RWPE1 (cell line): ENCODE data around the gene PDE4A.

Experiments
- CTCF ChIA-PET: fragments of 350-600 bp; sonication (Branson Sonifier 250); formaldehyde crosslinking; extraction: SDS; loops from one replicate; lab custom pipeline; 2021; lab: Yijun Ruan, JAX
- POLR2A ChIA-PET: fragments of 400-600 bp; formaldehyde crosslinking; extraction: SDS; loops from one replicate; lab custom pipeline; 2020; ENCODE audit warnings: antibody characterized with exemption; ENCODE audit not compliant: low non-redundant PET; lab: Yijun Ruan, JAX
- DNase-seq: peaks from one replicate; pipeline ENCODE4 v3.0.0; 2012; ENCODE audit warnings: low spot score
- H3K27ac ChIP-seq: fragments of 450-650 bp; 2 replicates; pipeline ENCODE4 v1.5.1; 2017
- TF ChIP-seq, protein P1 (sequence below): fragments of 450-650 bp; conservative IDR thresholded peaks from 2 replicates; pipeline ENCODE4 v1.5.1; 2017; ENCODE audit warnings: low read depth, mild to moderate bottlenecking

The PDE4A gene

DNA sequence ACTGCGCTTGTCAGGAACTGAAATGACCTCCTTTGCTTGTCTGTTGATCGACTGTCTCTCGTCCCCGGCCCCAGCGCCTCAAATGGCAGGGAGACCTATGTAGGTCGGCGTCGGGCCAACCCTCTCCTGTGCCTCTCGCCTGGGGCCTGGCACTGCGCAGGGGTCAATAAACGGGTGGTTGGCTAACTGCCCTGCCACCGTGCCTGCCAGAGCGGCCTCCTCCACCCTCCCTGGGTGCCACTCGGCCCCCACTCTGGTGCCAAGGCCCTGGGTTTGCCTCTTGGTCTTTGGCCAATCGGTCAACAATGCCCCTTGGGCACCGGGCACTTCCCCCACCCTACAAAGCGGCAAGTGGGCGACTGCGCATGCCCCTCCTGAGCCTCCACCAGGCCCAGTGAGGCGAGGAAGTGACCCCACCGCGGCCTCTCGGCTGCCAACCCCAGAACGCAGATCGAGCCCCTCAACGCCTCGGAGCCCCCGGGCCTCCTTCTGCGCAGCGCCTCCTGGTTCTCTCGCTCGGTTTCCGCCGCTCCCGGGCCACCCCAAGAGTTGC is 81.7 kb downstream of the PDE4A start:
- ChIA-PET POLR2A (no interaction called here), CTCF (interaction anchor here (0.6 kb wide), 1 partner anchor 11 kb away, joined by 5 read pairs; no protein-coding TSS in a partner anchor)
- DNase-seq, result peak; percentile 45
- TF ChIP-seq, protein P1, sequence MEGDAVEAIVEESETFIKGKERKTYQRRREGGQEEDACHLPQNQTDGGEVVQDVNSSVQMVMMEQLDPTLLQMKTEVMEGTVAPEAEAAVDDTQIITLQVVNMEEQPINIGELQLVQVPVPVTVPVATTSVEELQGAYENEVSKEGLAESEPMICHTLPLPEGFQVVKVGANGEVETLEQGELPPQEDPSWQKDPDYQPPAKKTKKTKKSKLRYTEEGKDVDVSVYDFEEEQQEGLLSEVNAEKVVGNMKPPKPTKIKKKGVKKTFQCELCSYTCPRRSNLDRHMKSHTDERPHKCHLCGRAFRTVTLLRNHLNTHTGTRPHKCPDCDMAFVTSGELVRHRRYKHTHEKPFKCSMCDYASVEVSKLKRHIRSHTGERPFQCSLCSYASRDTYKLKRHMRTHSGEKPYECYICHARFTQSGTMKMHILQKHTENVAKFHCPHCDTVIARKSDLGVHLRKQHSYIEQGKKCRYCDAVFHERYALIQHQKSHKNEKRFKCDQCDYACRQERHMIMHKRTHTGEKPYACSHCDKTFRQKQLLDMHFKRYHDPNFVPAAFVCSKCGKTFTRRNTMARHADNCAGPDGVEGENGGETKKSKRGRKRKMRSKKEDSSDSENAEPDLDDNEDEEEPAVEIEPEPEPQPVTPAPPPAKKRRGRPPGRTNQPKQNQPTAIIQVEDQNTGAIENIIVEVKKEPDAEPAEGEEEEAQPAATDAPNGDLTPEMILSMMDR, result no peak
- H3K27ac ChIP-seq, result peak overlapping the region; percentile 94

DNA sequence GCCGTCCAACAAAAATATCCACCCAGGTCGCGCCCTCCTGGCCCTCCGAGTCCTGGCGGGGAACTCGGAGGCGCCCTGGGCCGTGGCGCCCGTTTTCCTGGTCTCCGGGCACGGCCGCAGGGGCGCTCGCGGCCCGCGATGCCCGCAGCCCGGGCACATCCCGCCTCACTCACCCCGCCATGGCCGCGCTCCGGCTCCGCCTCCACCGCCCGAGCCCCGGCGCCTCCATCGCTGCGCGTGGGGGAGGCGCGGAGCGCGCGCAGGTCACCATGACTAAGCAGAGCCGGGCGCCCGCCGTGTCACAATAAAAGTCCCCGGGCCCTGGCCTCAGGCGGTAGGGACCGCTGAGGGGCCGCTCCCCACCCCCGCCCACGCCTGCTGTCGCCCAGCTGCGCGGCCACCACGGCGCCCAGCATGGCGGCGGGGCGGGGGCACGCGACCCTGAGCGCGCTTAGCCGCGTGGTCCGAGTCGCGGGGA is 82.2 kb downstream of the PDE4A start:
- peak; percentile 89 for DNase-seq
- peak overlapping the region; percentile 94 for H3K27ac ChIP-seq
- CTCF ChIA-PET, result no interaction called here
- POLR2A ChIA-PET, result no interaction called here
- TF ChIP-seq, protein P1, result no peak

DNA sequence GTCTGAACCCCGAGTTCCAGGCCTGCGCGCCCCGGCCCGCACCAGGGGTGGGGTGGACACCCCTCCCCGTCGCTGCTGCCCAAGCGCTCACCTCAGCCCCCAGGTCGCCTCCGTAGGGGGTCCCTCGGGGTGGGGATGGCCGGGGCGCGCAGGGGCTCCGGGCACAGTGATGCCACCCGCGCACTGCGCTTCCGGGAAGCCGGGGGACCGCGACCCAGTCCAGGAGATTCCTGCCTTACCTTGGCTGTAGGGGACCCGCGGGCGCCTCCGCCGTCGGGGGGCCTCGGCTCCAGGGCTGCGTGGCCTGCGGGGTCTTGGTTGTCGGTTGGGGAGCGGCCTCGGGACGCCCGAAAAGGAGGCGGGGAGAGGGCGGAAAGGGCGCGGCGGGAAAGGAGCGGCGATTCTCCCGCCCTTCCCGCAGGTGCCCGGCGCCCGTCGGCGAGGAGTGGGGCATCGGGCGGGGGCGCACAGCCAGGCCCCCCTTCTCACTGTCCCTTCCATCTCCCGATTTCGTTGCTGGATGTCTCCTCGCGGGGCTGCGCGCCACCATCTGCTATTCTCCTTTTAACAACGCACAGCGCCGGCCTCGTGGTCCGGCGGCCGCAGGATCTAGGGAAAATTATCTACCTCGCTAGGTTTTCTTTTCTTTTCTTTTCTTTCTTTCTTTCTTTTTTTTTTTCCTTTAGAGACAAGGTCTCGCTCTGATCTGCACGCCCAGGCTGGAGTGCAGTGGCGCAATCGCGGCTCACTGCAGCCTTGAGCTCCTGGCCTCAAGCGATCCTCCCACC is 82.9 kb downstream of the PDE4A start, which contains the start of gene KEAP1:
KEAP1 (minus strand) TSS at position 355 of the 788 bp plus-strand sequence. CDS start 3,323 bp downstream, outside the sequence.
- ChIA-PET POLR2A (interaction anchor here (0.7 to 1.0 kb wide), 2 partner anchors 9 to 14 kb away, joined by 3 to 7 read pairs; partner anchors contain the start of gene S1PR5), CTCF (interaction anchor here (0.7 kb wide), 1 partner anchor 170 kb away, joined by 4 read pairs; no protein-coding TSS in a partner anchor)
- no peak for DNase-seq
- TF ChIP-seq, protein P1, result no peak
- H3K27ac ChIP-seq, result peak within 1 kb of the TSS; percentile 94

DNA sequence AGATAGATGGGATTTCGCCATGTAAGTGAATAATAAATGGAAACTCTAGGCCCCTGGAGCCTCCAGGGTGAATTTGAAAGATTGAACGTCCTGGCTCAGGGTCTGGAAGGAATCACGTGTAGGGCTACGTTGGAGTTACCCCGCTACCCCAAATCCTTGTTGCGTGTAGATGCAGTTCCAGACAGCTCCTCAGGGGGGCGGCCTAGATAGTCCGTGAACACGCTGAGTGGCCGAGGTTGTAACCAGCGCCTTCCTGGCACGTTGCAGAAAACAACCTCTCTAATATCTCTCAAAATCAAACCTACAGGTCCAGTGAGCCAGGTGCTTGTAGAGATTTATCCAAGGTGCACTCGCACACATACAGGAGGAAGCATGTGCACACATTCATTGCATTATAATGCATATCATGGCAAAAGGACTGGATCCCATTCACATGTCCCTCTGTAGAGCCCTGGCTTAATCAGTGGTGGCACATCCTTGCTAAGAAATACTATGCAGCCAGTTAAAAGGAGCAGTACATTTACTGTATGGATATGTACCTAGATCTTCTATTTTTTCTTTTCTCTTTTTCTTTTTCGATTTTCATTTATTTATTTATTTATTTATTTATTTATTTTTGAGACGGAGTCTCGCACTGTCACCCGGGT is 85.4 kb downstream of the PDE4A start:
- POLR2A ChIA-PET, result no interaction called here
- TF ChIP-seq, protein P1, result peak; percentile 88

DNA sequence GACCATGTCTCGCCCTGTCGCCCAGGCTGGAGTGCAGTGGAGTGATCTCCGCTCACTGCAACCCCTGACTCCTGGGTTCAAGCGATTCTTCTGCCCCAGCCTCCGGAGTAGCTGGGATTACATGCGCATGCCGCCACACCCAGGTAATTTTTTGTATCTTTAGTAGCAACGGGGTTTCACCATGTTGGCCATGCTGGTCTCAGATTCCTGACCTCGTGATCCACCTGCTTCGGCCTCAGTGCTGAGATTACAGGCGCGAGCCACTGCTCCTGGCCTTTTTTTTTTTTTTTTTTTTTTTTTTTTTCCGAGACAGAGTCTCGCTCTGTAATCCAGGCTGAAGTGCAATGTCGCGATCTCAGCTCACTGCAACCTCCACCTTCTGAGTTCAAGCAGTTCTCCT is 87.7 kb downstream of the PDE4A start:
- no peak for DNase-seq
- ChIA-PET CTCF (interaction anchor here (0.6 to 0.8 kb wide), 3 partner anchors 209 to 786 kb away, joined by 3 to 5 read pairs (median 3); partner anchors contain the start of gene C19orf38), POLR2A (interaction anchor here (1.1 kb wide), 1 partner anchor 9 kb away, joined by 5 read pairs; the partner anchor contains the start of gene S1PR5)
- TF ChIP-seq, protein P1, result no peak
- peak overlapping the region; percentile 93 for H3K27ac ChIP-seq

More for the DNA sequence above, 85.4 kb downstream of the PDE4A start:
- DNase-seq, result no peak
- H3K27ac ChIP-seq, result peak overlapping the region; percentile 94
- CTCF ChIA-PET, result interaction anchor here (0.6 to 1.2 kb wide), 5 partner anchors 11 to 1039 kb away, joined by 3 to 9 read pairs (median 3); partner anchors contain the start of gene S1PR5

DNA sequence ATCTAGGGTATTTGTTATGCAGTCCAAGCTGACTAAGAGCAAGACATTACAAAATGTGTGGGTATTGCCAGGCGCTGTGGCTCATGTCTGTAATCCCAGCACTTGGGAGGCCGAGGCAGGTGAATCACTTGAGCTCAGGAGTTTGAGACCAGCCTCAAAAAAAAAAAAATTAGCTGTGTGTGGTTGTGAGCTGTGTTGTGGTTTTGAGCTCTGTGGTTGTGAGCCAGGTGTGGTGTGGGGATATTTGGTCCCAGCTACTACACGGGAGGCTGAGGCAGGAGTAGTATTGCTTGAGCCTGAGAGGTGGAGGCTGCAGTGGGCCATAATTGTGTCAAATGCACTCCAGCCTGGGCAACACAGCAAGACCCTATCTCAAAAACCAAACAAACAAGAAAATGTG is 88.4 kb downstream of the PDE4A start:
- POLR2A ChIA-PET, result interaction anchor here (1.1 kb wide), 1 partner anchor 9 kb away, joined by 5 read pairs; the partner anchor contains the start of gene S1PR5
- TF ChIP-seq, protein P1, result no peak
- no peak for DNase-seq
- H3K27ac ChIP-seq, result peak overlapping the region; percentile 93
- CTCF ChIA-PET, result interaction anchor here (0.6 to 0.9 kb wide), 4 partner anchors 14 to 208 kb away, joined by 3 to 5 read pairs (median 3); no protein-coding TSS in a partner anchor
